ENCODE data around the gene EIF4E1B.

Gene EIF4E1B

GRCh38 chr5:176625966-176626875 lies 4.3 kb upstream of the EIF4E1B start:
- DNase-seq (ENCODE audit: low read depth in 1 of 2, low spot score in 1 of 2) = no peak

GRCh38 chr5:176626876-176627236 lies 3.6 kb upstream of the EIF4E1B start:
- no peak for DNase-seq (ENCODE audit: low read depth in 1 of 2, low spot score in 1 of 2)

GRCh38 chr5:176627582-176627981 lies 2.9 kb upstream of the EIF4E1B start:
- no peak for DNase-seq (ENCODE audit: low read depth in 1 of 2, low spot score in 1 of 2)

- DNase-seq (ENCODE audit: low read depth in 1 of 2, low spot score in 1 of 2) = no peak
Observed at GRCh38 chr5:176628406-176629228, 1.9 kb upstream of the EIF4E1B start.

GRCh38 chr5:176629317-176629852 lies 1.1 kb upstream of the EIF4E1B start:
- no peak for DNase-seq (ENCODE audit: low read depth in 1 of 2, low spot score in 1 of 2)

GRCh38 chr5:176630681-176631222 lies 277 bp downstream of the EIF4E1B start:
- no peak for DNase-seq (ENCODE audit: low read depth in 1 of 2, low spot score in 1 of 2)

- no peak for DNase-seq (ENCODE audit: low read depth in 1 of 2, low spot score in 1 of 2)
Observed at GRCh38 chr5:176631383-176632200, 1.1 kb downstream of the EIF4E1B start.

- DNase-seq (ENCODE audit: low read depth in 1 of 2, low spot score in 1 of 2) = no peak
Observed at GRCh38 chr5:176632745-176633144, 2.3 kb downstream of the EIF4E1B start.

- no peak for DNase-seq (ENCODE audit: low read depth in 1 of 2, low spot score in 1 of 2)
Observed at GRCh38 chr5:176633598-176633997, 3.1 kb downstream of the EIF4E1B start.

GRCh38 chr5:176636426-176636825 lies 6.0 kb downstream of the EIF4E1B start:
- DNase-seq (ENCODE audit: low read depth in 1 of 2, low spot score in 1 of 2) = no peak

GRCh38 chr5:176637556-176637955 lies 7.1 kb downstream of the EIF4E1B start:
- no peak for DNase-seq (ENCODE audit: low read depth in 1 of 2, low spot score in 1 of 2)

- no peak for DNase-seq (ENCODE audit: low read depth in 1 of 2, low spot score in 1 of 2)
Observed at GRCh38 chr5:176638437-176638836, 8.0 kb downstream of the EIF4E1B start.

- DNase-seq (ENCODE audit: low read depth in 1 of 2, low spot score in 1 of 2) = no peak
Observed at GRCh38 chr5:176639208-176639607, 8.7 kb downstream of the EIF4E1B start.

- no peak for DNase-seq (ENCODE audit: low read depth in 1 of 2, low spot score in 1 of 2)
Observed at GRCh38 chr5:176639981-176640380, 9.5 kb downstream of the EIF4E1B start.

GRCh38 chr5:176640616-176641015 lies 10.1 kb downstream of the EIF4E1B start:
- DNase-seq (ENCODE audit: low read depth in 1 of 2, low spot score in 1 of 2) = no peak

- no peak for DNase-seq (ENCODE audit: low read depth in 1 of 2, low spot score in 1 of 2)
Observed at GRCh38 chr5:176642675-176643490, 12.4 kb downstream of the EIF4E1B start.

GRCh38 chr5:176643491-176644219 lies 13.2 kb downstream of the EIF4E1B start:
- DNase-seq (ENCODE audit: low read depth in 1 of 2, low spot score in 1 of 2) = no peak

GRCh38 chr5:176644294-176644693 lies 13.8 kb downstream of the EIF4E1B start:
- no peak for DNase-seq (ENCODE audit: low read depth in 1 of 2, low spot score in 1 of 2)

Measured in activated T-helper 1 cell treated with anti-CD3 and anti-CD28 coated beads, Interleukin-2, amount 50 U/mL, for 16 hours (primary cell).